Right atrium auricular region (tissue), 2 donors: ENCODE data around the gene HPCA. TPM values are rescaled to one million over a fixed set of nuclear protein-coding genes. Genes with fewer than 3 reads are reported as not detected.

ENCODE experiments used
- DNase-seq: peaks from one replicate; pipeline ENCODE4 v3.0.0-alpha.2; 2019; ENCODE audit warnings: low spot score
- H3K27ac ChIP-seq, 2 donors: fragments of 200-600 bp; sonication (generic); 1 replicate in 1 of 2; 2 replicates in 1 of 2; pipeline ENCODE4 v1.5.1; 2016 to 2019
- H3K27me3 ChIP-seq, 2 donors: fragments of 200-600 bp; sonication (generic); one replicate each; pipeline versions ENCODE4 v1.5.1 to v1.6.0; 2017 to 2019
- H3K36me3 ChIP-seq: fragments of 200-600 bp; sonication (generic); one replicate; pipeline ENCODE4 v1.5.1; 2016
- H3K4me1 ChIP-seq, 2 donors: fragments of 200-600 bp; sonication (generic); one replicate each; pipeline versions ENCODE4 v1.5.1 to v1.6.0; 2017 to 2019
- H3K4me3 ChIP-seq, 2 donors: fragments of 200-600 bp; sonication (generic); 1 replicate in 1 of 2; 2 replicates in 1 of 2; pipeline ENCODE4 v1.5.1; 2017 to 2019; ENCODE audit warnings: mild to moderate bottlenecking in 1 of 2, moderate library complexity in 1 of 2
- H3K9me3 ChIP-seq, 2 donors: fragments of 200-600 bp; sonication (generic); one replicate each; pipeline ENCODE4 v1.5.1; 2019
- total RNA-seq, 2 donors: library from RNA; depleted of rRNA; stranded (reverse); fragments of >200 nt; gene quantifications; one replicate each; pipeline ENCODE4 v1.1.0, GENCODE V29; 2016
- TF ChIP-seq, protein P1 (sequence below), 2 donors: fragments of 200-600 bp; sonication (generic); IDR thresholded peaks; one replicate each; pipeline ENCODE4 v1.5.1; 2019; ENCODE audit warnings: antibody characterized with exemption in 2 of 2

HPCA gene
- total RNA-seq = not detected

DNA sequence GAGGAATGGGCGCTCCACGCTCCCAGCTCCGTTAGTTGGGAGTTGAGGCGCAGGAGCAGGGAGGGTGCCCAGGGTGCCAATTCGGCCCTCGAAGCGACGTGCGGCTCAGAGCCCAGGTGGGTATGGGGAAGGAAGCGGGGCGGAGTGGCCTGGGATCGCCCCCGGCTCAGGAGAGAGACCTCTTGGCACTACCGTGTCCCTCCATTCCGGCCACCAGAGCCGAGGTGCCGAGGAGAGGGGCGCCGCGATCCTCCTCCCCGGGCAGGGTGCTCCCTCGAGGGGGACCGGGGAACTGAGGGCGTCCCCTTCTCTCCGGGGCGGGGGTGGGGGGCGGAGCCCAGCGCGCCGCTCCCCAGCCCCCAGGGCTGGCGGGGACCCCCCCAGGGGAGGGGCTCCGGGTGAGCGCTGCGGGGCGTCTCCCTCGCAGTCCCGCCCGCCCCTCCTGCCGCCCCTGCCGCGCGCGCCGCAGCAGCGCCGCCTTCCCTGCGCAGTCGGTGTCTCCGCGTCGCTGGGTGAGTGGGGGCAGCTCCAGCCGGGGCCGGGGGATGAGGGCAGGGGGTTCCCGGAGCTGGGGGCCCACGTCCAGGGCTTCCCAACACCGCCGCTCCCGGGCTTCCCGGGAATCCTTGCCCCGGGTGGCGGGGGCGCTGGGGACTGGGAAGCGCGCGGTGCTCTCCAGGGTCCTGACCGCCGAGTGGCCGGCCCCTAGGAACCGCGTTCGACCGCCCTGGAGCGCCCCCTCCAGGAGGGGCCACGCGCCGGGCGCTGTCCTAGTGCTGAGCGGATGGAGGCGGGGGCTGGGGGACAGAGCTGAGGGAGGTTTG lies at the start of gene HPCA:
Gene HPCA (plus strand): TSS at position 488 of the 824 bp plus-strand sequence. CDS start 2,408 bp downstream, outside the sequence.
- peaks cover 0 to 23% of the 10 kb centered on the region in 2 donors for H3K4me1 ChIP-seq
- no peaks in the 10 kb centered on the region for H3K36me3 ChIP-seq
- peaks cover 0 to 19% of the 10 kb centered on the region in 2 donors for H3K27me3 ChIP-seq
- TF ChIP-seq, protein P1, sequence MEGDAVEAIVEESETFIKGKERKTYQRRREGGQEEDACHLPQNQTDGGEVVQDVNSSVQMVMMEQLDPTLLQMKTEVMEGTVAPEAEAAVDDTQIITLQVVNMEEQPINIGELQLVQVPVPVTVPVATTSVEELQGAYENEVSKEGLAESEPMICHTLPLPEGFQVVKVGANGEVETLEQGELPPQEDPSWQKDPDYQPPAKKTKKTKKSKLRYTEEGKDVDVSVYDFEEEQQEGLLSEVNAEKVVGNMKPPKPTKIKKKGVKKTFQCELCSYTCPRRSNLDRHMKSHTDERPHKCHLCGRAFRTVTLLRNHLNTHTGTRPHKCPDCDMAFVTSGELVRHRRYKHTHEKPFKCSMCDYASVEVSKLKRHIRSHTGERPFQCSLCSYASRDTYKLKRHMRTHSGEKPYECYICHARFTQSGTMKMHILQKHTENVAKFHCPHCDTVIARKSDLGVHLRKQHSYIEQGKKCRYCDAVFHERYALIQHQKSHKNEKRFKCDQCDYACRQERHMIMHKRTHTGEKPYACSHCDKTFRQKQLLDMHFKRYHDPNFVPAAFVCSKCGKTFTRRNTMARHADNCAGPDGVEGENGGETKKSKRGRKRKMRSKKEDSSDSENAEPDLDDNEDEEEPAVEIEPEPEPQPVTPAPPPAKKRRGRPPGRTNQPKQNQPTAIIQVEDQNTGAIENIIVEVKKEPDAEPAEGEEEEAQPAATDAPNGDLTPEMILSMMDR (IDR thresholded peaks at IDR 0.05) = peak; percentile 38 to 71
- no peak within 1 kb of the TSS for H3K27ac ChIP-seq
- no peaks in the 10 kb centered on the region for H3K9me3 ChIP-seq
- no peak for DNase-seq
- peak within 1 kb of the TSS in 1 of 2 donors; percentile 39 for H3K4me3 ChIP-seq

DNA sequence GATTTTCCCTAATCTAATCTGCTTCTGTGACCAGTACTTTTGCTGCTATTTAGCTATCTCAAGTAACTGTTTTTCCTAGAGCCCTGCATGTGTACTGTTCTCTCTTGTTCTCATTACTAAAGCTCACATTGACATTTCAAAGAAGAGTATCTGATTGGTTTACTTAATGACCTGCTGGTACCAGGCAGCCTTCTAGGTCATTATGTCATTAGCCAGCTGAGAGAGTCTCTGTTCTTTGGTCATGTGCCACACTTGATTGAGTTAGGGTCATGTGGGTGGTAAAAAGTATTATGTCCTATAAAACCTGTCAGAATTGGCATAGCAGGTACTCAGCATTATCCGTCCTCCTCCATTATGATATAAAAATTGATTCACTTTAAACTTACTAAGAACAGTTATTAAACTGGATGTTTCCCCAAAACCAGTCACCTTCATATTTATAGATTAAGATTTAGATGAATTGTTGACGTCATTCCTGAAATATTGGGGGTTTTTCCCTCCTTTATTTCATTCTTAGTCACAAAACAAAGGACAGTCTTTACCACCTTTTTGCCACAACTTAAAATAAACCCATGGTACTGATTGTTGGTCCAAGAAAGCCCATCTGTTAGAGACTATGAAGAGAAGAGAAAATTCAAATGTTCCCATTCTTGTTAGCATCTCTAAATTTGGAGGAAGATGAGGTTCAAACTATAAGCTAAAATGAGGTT lies 37.8 kb upstream of the HPCA start:
- Histone ChIP-seq H3K4me1 (no peaks in the 10 kb centered on the region), H3K27ac (no peak overlapping the region), H3K9me3 (no peaks in the 10 kb centered on the region), H3K4me3 (no peak overlapping the region), H3K36me3 (peaks cover 12% of the 10 kb centered on the region), H3K27me3 (no peaks in the 10 kb centered on the region)
- DNase-seq = no peak
- TF ChIP-seq, protein P1 (IDR thresholded peaks at IDR 0.05) = no peak

DNA sequence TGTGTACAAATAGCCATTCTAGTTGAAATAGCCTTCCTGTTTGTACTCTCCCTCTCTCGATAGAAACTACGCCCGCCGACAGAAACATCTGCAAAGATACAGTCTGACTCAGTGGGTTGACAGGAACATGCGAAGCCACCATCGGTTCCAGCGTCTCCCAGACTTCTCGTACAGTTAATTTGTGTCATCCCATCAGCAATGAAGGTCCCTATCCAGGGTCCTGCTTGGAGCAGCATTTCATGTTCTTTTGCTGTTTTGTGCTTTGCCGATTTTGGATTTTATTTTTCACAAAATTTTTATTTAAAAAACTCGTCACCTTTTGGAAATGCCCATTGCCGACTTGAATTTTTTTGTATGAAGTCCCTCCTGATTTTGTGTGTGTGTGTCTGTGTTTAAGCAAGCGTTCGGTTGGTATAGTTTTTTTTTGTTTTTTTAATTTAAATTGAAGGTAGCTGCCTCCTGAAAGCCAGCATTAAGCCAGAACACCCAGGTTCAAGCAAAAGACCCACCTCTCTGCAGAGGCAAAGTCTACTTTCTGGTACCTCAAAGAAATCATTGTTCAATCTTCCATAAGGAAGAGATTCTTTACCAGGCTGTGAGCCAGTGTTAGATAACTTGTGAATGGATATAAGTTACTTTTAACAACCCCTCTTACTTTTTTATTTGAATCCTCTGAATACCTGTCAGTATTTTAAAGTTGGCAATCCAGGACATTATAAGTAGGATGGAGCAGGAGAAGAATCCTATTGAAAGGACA lies 30.3 kb upstream of the HPCA start:
- DNase-seq = no peak
- Histone ChIP-seq H3K27ac (no peak overlapping the region), H3K4me3 (no peak overlapping the region), H3K36me3 (peaks cover 40% of the 10 kb centered on the region), H3K4me1 (peaks cover 0 to under 1% of the 10 kb centered on the region in 2 donors), H3K9me3 (no peaks in the 10 kb centered on the region), H3K27me3 (no peaks in the 10 kb centered on the region)
- TF ChIP-seq, protein P1 (IDR thresholded peaks at IDR 0.05) = no peak

- Histone ChIP-seq H3K9me3 (no peaks in the 10 kb centered on the region), H3K4me3 (no peak overlapping the region), H3K27me3 (no peaks in the 10 kb centered on the region), H3K27ac (no peak overlapping the region), H3K4me1 (peaks cover 0 to 13% of the 10 kb centered on the region in 2 donors), H3K36me3 (peaks cover 54% of the 10 kb centered on the region)
- TF ChIP-seq, protein P1 (IDR thresholded peaks at IDR 0.05) = no peak
- DNase-seq = no peak
These were observed 28.2 kb upstream of the HPCA start for GRCh38 chr1:32858136-32858535.

DNA sequence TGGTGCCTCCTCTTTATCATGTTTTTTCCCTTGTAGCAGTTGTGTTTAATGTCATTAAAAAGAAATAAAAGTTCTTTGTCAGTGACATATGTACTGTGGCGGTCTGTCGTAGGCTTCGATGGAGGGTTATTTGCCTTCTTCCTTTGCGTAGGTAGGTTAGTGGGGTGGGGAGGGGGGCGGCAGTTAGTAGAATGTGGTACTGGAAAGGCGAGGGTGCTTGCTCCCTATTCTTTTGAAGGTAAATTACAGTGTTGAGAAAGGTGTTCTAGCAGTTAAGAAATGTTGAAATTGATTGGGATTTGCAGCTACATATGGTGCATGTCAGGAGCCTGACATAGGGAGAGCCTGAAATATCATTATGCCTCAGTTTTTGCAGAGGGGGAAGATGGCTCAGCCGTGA lies 27.5 kb upstream of the HPCA start:
- peaks cover 0 to 15% of the 10 kb centered on the region in 2 donors for H3K4me1 ChIP-seq
- DNase-seq = no peak

More for the DNA sequence above, 27.5 kb upstream of the HPCA start:
- no peaks in the 10 kb centered on the region for H3K27me3 ChIP-seq
- H3K9me3 ChIP-seq = no peaks in the 10 kb centered on the region
- TF ChIP-seq, protein P1 (IDR thresholded peaks at IDR 0.05) = no peak
- H3K4me3 ChIP-seq = no peak overlapping the region
- no peak overlapping the region for H3K27ac ChIP-seq
- peaks cover 54% of the 10 kb centered on the region for H3K36me3 ChIP-seq
